MM.1S (cell line): Measurements from ENCODE around the gene KLK14.

Experiments used
- DNase-seq: peaks from one replicate; pipeline ENCODE4 v3.0.0-alpha.2; 2015
- H2AFZ ChIP-seq: fragments of 300-600 bp; sonication (generic); 2 replicates; pipeline ENCODE4 v1.6.0; 2016; ENCODE audit warnings: antibody characterized with exemption, low read length
- H3F3A ChIP-seq: fragments of 300-600 bp; sonication (generic); 2 replicates; pipeline ENCODE4 v1.6.1; 2016; ENCODE audit warnings: mild to moderate bottlenecking, antibody characterized with exemption, low read length, moderate library complexity, mixed read lengths; ENCODE audit not compliant: insufficient read depth
- H3K27ac ChIP-seq: fragments of 300-600 bp; sonication (generic); 2 replicates; pipeline ENCODE4 v1.5.1; 2016; ENCODE audit warnings: mild to moderate bottlenecking, low read length
- H3K27me3 ChIP-seq: fragments of 300-600 bp; sonication (generic); replicated peaks from 2 replicates; pipeline ENCODE4 v1.6.0; 2016; ENCODE audit warnings: low read length; ENCODE audit not compliant: insufficient read depth
- H3K36me3 ChIP-seq: fragments of 300-600 bp; sonication (generic); replicated peaks from 2 replicates; pipeline ENCODE4 v1.6.1; 2016; ENCODE audit warnings: mild to moderate bottlenecking, low read length, mixed read lengths; ENCODE audit not compliant: insufficient read depth
- H3K4me1 ChIP-seq: fragments of 300-600 bp; sonication (generic); 2 replicates; pipeline ENCODE4 v1.6.1; 2016; ENCODE audit warnings: low read length, mixed read lengths
- H3K4me2 ChIP-seq: fragments of 300-600 bp; sonication (generic); 2 replicates; pipeline ENCODE4 v1.6.0; 2016; ENCODE audit warnings: low read depth, low read length
- H3K4me3 ChIP-seq: fragments of 300-600 bp; sonication (generic); 2 replicates; pipeline ENCODE4 v1.5.1; 2016; ENCODE audit warnings: low read length, mixed read lengths
- H3K79me2 ChIP-seq: fragments of 300-600 bp; sonication (generic); 2 replicates; pipeline ENCODE4 v1.6.1; 2016; ENCODE audit warnings: mixed run types, low read length, mixed read lengths
- H3K9ac ChIP-seq: fragments of 300-600 bp; sonication (generic); 2 replicates; pipeline ENCODE4 v1.6.1; 2016; ENCODE audit warnings: low read length, mixed read lengths
- H3K9me2 ChIP-seq: fragments of 300-600 bp; sonication (generic); replicated peaks from 2 replicates; pipeline ENCODE4 v1.6.1; 2016; ENCODE audit warnings: mild to moderate bottlenecking, low read length, mixed read lengths; ENCODE audit not compliant: insufficient read depth
- H3K9me3 ChIP-seq: fragments of 300-600 bp; sonication (generic); replicated peaks from 2 replicates; pipeline ENCODE4 v1.6.1; 2016; ENCODE audit warnings: mild to moderate bottlenecking, low read length, mixed read lengths; ENCODE audit not compliant: insufficient read depth
- H4K20me1 ChIP-seq: fragments of 300-600 bp; sonication (generic); 2 replicates; pipeline ENCODE4 v1.6.1; 2016; ENCODE audit warnings: mild to moderate bottlenecking, low read length, moderate library complexity, mixed read lengths; ENCODE audit not compliant: insufficient read depth
- EZH2 ChIP-seq: fragments of 300-600 bp; sonication (generic); optimal IDR thresholded peaks from 2 replicates; pipeline ENCODE3; 2017; ENCODE audit warnings: low read depth, mild to moderate bottlenecking, antibody characterized with exemption, low read length, mixed read lengths
- EZH2phosphoT487 ChIP-seq: fragments of 300-600 bp; sonication (generic); IDR thresholded peaks from 2 replicates; pipeline ENCODE4 v1.6.1; 2018; ENCODE audit warnings: antibody characterized with exemption, low read length
- TF ChIP-seq, protein P1 (sequence below): fragments of 300-600 bp; sonication (generic); IDR thresholded peaks from 2 replicates; pipeline ENCODE4 v1.5.1; 2016; ENCODE audit warnings: antibody characterized with exemption, low read length, mixed read lengths

The KLK14 gene

DNA sequence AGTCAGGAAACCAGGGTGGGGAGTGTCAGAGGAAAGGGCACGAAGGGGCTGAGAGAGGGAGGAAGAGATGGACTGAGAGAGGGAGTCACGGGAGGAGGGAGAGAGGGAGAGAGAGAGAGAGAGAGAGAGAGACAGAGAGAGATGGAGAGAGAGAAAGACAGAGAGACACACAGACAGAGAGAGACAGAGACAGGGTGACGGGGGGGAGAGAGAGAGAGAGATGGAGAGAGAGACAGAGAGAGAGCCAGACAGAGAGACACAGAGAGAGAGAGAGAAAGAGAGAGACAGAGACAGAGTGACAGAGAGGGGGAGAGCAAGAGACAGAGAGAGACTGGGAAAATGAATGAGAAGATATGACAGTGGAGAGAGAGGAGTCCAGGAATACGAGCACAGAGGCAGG is 494 bp upstream of the KLK14 start:
- H3K9me3 ChIP-seq = no peaks in the 10 kb centered on the region
- H3K9ac ChIP-seq = no peak overlapping the region
- no peaks in the 10 kb centered on the region for H3K79me2 ChIP-seq
- H3K4me2 ChIP-seq = no peak overlapping the region
- H3K36me3 ChIP-seq = no peaks in the 10 kb centered on the region
- H3F3A ChIP-seq = no peaks in the 10 kb centered on the region
- H3K4me1 ChIP-seq = no peaks in the 10 kb centered on the region
- H4K20me1 ChIP-seq = no peaks in the 10 kb centered on the region
- no peaks in the 10 kb centered on the region for H3K9me2 ChIP-seq
- H3K4me3 ChIP-seq = no peak overlapping the region
- no peak for TF ChIP-seq EZH2
- H3K27ac ChIP-seq = no peak overlapping the region
- H2AFZ ChIP-seq = no peak overlapping the region
- DNase-seq = no peak
- peaks cover 21% of the 10 kb centered on the region for H3K27me3 ChIP-seq

DNA sequence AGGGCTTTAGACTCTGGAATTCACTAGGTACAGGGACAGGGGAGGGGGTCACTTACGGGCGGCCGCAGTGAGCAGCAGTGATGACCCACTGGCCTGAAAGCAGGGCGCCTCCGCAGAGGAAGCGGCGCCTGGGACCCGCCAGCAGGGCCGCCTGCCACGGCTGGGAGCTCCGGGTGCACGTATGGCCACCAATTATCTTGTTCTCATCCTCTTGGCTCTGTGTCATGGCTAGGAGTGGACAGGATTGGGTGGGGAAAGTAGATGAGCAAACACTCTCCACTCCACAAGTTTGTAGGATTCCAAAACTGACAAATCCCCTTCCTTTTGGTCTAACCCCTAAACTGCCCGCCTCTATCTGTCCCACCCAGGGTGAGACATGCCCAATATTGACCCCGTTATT is 1.2 kb downstream of the KLK14 start:
- TF ChIP-seq, protein P1, sequence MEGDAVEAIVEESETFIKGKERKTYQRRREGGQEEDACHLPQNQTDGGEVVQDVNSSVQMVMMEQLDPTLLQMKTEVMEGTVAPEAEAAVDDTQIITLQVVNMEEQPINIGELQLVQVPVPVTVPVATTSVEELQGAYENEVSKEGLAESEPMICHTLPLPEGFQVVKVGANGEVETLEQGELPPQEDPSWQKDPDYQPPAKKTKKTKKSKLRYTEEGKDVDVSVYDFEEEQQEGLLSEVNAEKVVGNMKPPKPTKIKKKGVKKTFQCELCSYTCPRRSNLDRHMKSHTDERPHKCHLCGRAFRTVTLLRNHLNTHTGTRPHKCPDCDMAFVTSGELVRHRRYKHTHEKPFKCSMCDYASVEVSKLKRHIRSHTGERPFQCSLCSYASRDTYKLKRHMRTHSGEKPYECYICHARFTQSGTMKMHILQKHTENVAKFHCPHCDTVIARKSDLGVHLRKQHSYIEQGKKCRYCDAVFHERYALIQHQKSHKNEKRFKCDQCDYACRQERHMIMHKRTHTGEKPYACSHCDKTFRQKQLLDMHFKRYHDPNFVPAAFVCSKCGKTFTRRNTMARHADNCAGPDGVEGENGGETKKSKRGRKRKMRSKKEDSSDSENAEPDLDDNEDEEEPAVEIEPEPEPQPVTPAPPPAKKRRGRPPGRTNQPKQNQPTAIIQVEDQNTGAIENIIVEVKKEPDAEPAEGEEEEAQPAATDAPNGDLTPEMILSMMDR = no peak
- TF ChIP-seq EZH2phosphoT487 = no peak
- TF ChIP-seq EZH2 = no peak
- no peaks in the 10 kb centered on the region for H3K9me2 ChIP-seq
- no peaks in the 10 kb centered on the region for H3K9me3 ChIP-seq
- H3K9ac ChIP-seq = no peak overlapping the region
- no peaks in the 10 kb centered on the region for H3K36me3 ChIP-seq
- no peak overlapping the region for H3K27ac ChIP-seq
- peaks cover 21% of the 10 kb centered on the region for H3K27me3 ChIP-seq
- H3K4me3 ChIP-seq = no peak overlapping the region
- H3F3A ChIP-seq = no peaks in the 10 kb centered on the region
- H3K79me2 ChIP-seq = no peaks in the 10 kb centered on the region
- no peaks in the 10 kb centered on the region for H3K4me1 ChIP-seq
- no peaks in the 10 kb centered on the region for H4K20me1 ChIP-seq
- no peak for DNase-seq
- no peak overlapping the region for H3K4me2 ChIP-seq
- H2AFZ ChIP-seq = no peak overlapping the region

DNA sequence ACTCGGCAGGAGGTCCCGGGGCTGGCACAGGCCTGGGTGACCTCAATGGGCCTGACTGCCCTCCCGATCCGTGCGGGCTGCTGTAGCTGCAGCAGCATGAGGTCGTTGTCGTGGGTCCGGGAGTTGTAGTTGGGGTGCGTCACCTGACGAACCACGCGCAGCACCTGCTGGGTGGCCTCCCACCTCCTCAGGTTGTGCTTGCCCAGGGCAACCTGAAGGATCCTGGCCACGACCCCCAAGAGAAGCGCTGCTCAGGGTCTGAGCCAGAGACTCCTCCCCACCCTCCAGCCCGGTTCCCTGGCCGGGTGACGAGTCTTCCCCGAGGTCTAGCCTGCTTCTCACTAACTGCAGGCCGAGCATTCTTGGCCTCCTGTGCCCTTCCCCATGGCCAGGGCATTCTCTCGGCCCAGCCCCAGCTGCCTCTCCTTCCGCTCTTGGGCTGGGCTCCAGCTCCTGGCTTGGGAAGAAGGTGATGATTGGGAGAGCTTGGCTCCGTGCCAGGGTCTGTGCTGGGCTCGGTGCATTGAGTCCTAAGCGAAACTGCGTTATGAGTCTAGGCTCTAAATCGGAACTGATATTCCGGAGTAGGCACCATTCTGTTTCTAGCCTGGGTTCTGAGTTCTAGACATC is 3.1 kb downstream of the KLK14 start:
- Histone ChIP-seq H3K4me3 (no peak overlapping the region), H3K9ac (no peak overlapping the region), H4K20me1 (no peaks in the 10 kb centered on the region), H3K9me2 (no peaks in the 10 kb centered on the region), H3K4me1 (no peaks in the 10 kb centered on the region), H3K27me3 (peaks cover 31% of the 10 kb centered on the region), H3K9me3 (no peaks in the 10 kb centered on the region), H3K27ac (no peak overlapping the region), H3K4me2 (no peak overlapping the region), H2AFZ (no peak overlapping the region), H3K36me3 (no peaks in the 10 kb centered on the region), H3F3A (no peaks in the 10 kb centered on the region), H3K79me2 (no peaks in the 10 kb centered on the region)
- TF ChIP-seq EZH2phosphoT487 (no peak), EZH2 (no peak)
- TF ChIP-seq, protein P1 = no peak
- no peak for DNase-seq

DNA sequence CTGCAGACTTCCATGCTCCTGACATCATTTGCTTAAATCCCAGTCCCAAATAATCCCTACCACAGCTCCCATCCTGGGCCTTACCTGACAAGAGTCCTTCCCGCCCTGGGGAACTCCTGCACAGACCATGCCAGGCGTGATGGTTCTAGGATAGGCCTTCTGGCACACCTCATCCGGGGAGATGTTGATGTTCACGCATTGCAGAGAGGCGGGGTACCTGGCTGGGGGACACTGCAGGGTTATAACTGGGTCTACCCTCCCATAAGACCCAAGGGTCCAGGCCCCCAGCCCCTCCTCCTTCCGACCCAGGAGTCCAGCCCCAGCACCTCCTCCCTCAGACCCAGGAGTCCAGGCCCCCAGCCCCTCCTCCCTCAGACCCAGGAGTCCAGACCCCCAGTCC is 4.0 kb downstream of the KLK14 start:
- no peak overlapping the region for H3K27ac ChIP-seq
- H3K4me1 ChIP-seq = no peaks in the 10 kb centered on the region
- H3K4me2 ChIP-seq = no peak overlapping the region
- no peaks in the 10 kb centered on the region for H4K20me1 ChIP-seq
- no peaks in the 10 kb centered on the region for H3K79me2 ChIP-seq
- H2AFZ ChIP-seq = no peak overlapping the region
- TF ChIP-seq, protein P1 = no peak
- TF ChIP-seq EZH2 = no peak
- TF ChIP-seq EZH2phosphoT487 = no peak
- H3K9me2 ChIP-seq = no peaks in the 10 kb centered on the region
- no peaks in the 10 kb centered on the region for H3K36me3 ChIP-seq
- H3K9ac ChIP-seq = no peak overlapping the region
- no peak overlapping the region for H3K4me3 ChIP-seq
- H3K9me3 ChIP-seq = no peaks in the 10 kb centered on the region
- H3K27me3 ChIP-seq = peaks cover 33% of the 10 kb centered on the region
- no peaks in the 10 kb centered on the region for H3F3A ChIP-seq
- DNase-seq = no peak
